ENCODE measurements around the gene TUBGCP5. TPM values are rescaled to one million over a fixed set of nuclear protein-coding genes. Genes with fewer than 3 reads are reported as not detected.
A peak's percentile ranks its signal among the peaks of the same experiment; 100 is the strongest.
"Not testable (repeated sequence)": the region's sequence is repeated elsewhere in the genome, so short reads cannot be mapped to it uniquely, and the experiment has no call there.

Gene TUBGCP5
- total and polyA plus RNA-seq, 7 experiments from 2014 or later: 5.7 to 28.6 (median 18.2) TPM

GRCh38 chr15:23043535-23043934, 4.2 kb upstream of the TUBGCP5 start:
- H3K4me3 Mint-ChIP-seq; H3K4me3 ChIP-seq (ENCODE audit: low read length); intact Hi-C loops (cut with micrococcal nuclease); CTCF ChIA-PET; H3K27ac ChIP-seq (ENCODE audit: low read depth, low read length); H3K27ac Mint-ChIP-seq; H3K36me3 ChIP-seq (ENCODE audit: control insufficient read depth in 2 of 3, insufficient read depth in 3 of 3, low read length in 3 of 3); ATAC-seq; H3K36me3 Mint-ChIP-seq; H3K9me3 Mint-ChIP-seq; H3K27me3 ChIP-seq (ENCODE audit: control insufficient read depth in 2 of 2, insufficient read depth in 2 of 2, low read length in 2 of 2); H3K9me3 ChIP-seq (ENCODE audit: control insufficient read depth in 2 of 3, low read length in 3 of 3); POLR2A ChIA-PET; H3K27me3 Mint-ChIP-seq; H3K4me1 ChIP-seq (ENCODE audit: control insufficient read depth in 2 of 2, insufficient read depth in 2 of 2, low read length in 2 of 2); DNase-seq: not testable (repeated sequence)
- peaks cover 2 to 11% (median 4%) of the 10 kb centered on the region in 7 donors for H3K4me1 Mint-ChIP-seq

DNA sequence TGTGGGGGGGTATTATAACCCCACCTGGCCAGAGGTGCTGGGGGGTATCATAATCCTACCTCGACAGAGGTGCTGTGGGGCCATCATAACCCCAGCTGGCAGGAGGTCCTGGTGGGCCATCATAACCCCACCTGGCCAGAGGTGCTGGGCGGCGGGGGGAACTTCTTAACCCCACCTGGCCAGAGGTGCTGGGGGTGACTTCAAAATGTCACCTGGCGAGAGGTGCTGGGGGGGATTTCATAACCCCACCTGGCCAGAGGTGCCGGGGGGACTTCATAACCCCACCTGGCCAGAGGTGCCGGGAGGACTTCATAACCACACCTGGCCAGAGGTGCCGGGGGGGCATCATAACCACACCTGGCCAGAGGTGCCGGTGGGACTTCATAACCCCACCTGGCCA, 2.4 kb upstream of the TUBGCP5 start:
- H3K36me3 Mint-ChIP-seq; H3K9me3 Mint-ChIP-seq; H3K27me3 Mint-ChIP-seq; H3K9me3 ChIP-seq (ENCODE audit: control insufficient read depth in 2 of 3, low read length in 3 of 3); intact Hi-C loops (cut with micrococcal nuclease); DNase-seq; H3K27ac Mint-ChIP-seq; H3K27me3 ChIP-seq (ENCODE audit: control insufficient read depth in 2 of 2, insufficient read depth in 2 of 2, low read length in 2 of 2); POLR2A ChIA-PET; ATAC-seq; CTCF ChIA-PET; H3K27ac ChIP-seq (ENCODE audit: low read depth, low read length); H3K4me3 ChIP-seq (ENCODE audit: low read length); H3K4me3 Mint-ChIP-seq; H3K36me3 ChIP-seq (ENCODE audit: control insufficient read depth in 2 of 3, insufficient read depth in 3 of 3, low read length in 3 of 3): not testable (repeated sequence)
- peaks cover 10 to 13% of the 10 kb centered on the region in 2 donors for H3K4me1 ChIP-seq (ENCODE audit: control insufficient read depth in 2 of 2, insufficient read depth in 2 of 2, low read length in 2 of 2)
- H3K4me1 Mint-ChIP-seq: peaks cover 11 to 27% (median 17%) of the 10 kb centered on the region in 7 donors

DNA sequence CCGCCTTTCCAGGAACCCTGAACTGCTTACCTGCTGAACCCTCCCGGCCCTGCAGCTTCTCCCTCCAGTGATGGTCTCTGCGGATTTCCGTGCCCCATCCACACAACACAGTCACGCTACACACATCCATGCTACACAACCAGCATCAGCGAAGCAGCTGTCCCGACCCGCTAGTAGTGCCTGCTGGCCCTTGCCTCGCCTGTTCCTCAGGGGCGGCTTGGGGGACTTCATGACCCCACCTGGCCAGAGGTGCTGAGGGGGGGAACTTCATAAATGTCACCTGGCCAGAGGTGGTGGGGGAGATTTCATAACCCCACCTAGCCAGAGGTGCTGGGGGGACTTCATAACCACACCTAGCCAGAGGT, 530 bp upstream of the TUBGCP5 start:
- Histone ChIP-seq H3K4me3 (ENCODE audit: low read length) (peak overlapping the region; percentile 78), H3K4me1 (ENCODE audit: control insufficient read depth in 2 of 2, insufficient read depth in 2 of 2, low read length in 2 of 2) (peaks cover 13 to 14% of the 10 kb centered on the region in 2 donors), H3K9me3 (ENCODE audit: control insufficient read depth in 2 of 3, low read length in 3 of 3) (no peaks in the 10 kb centered on the region), H3K27me3 (ENCODE audit: control insufficient read depth in 2 of 2, insufficient read depth in 2 of 2, low read length in 2 of 2) (no peaks in the 10 kb centered on the region), H3K27ac (ENCODE audit: low read depth, low read length) (peak overlapping the region; percentile 62), H3K36me3 (ENCODE audit: control insufficient read depth in 2 of 3, insufficient read depth in 3 of 3, low read length in 3 of 3) (peaks cover 0 to 6% (median 5%) of the 10 kb centered on the region in 3 experiments)
- intact Hi-C loops (cut with micrococcal nuclease): loop anchor here (1.0 to 5.0 kb wide), 6 partner anchors 61 to 527 kb away; partner anchors contain the start of genes NIPA1 (in 2 of the 2), NIPA2 (in 2 of the 2) and MKRN3 (in 1 of the 2)
- ATAC-seq (peak; percentile 7), DNase-seq (no peak)
- peak overlapping the region in 8 of 9 donors; percentile 54 to 92 (median 84) for H3K27ac Mint-ChIP-seq
- peaks cover 0 to 21% (median 3%) of the 10 kb centered on the region in 5 donors for H3K36me3 Mint-ChIP-seq
- H3K4me1 Mint-ChIP-seq: peaks cover 11 to 39% (median 22%) of the 10 kb centered on the region in 7 donors
- ChIA-PET POLR2A (interaction anchor here (0.9 to 1.3 kb wide), 3 partner anchors 12 to 46 kb away, joined by 3 to 5 read pairs (median 3); no protein-coding TSS in a partner anchor), CTCF (no interaction called here)
- peak overlapping the region; percentile 85 to 96 (median 90) for H3K4me3 Mint-ChIP-seq
- no peaks in the 10 kb centered on the region for H3K27me3 Mint-ChIP-seq
- H3K9me3 Mint-ChIP-seq: no peaks in the 10 kb centered on the region

GRCh38 chr15:23038726-23039142, 635 bp downstream of the TUBGCP5 start:
- CTCF ChIA-PET: no interaction called here
- no peak for DNase-seq
- peak overlapping the region; percentile 85 to 97 (median 90) for H3K27ac Mint-ChIP-seq
- POLR2A ChIA-PET: interaction anchor here (0.5 to 1.3 kb wide), 2 partner anchors 11 to 779 kb away, joined by 3 read pairs; no protein-coding TSS in a partner anchor
- H3K36me3 ChIP-seq (ENCODE audit: control insufficient read depth in 2 of 3, insufficient read depth in 3 of 3, low read length in 3 of 3): peaks cover 0 to 15% (median 5%) of the 10 kb centered on the region in 3 experiments
- ATAC-seq: no peak
- peak overlapping the region; percentile 91 to 99 (median 96) for H3K4me3 Mint-ChIP-seq
- H3K4me1 ChIP-seq (ENCODE audit: control insufficient read depth in 2 of 2, insufficient read depth in 2 of 2, low read length in 2 of 2): peaks cover 13 to 14% of the 10 kb centered on the region in 2 donors
- peaks cover 4 to 31% (median 10%) of the 10 kb centered on the region in 5 donors for H3K36me3 Mint-ChIP-seq
- H3K4me1 Mint-ChIP-seq: peaks cover 11 to 39% (median 29%) of the 10 kb centered on the region in 7 donors
- H3K4me3 ChIP-seq (ENCODE audit: low read length): peak overlapping the region; percentile 78
- no peaks in the 10 kb centered on the region for H3K27me3 Mint-ChIP-seq
- H3K9me3 Mint-ChIP-seq: no peaks in the 10 kb centered on the region
- intact Hi-C loops (cut with micrococcal nuclease): loop anchor here (1.0 to 5.0 kb wide), 6 partner anchors 60 to 529 kb away; partner anchors contain the start of genes NIPA1 (in 2 of the 2), NIPA2 (in 2 of the 2) and MKRN3 (in 1 of the 2)
- no peaks in the 10 kb centered on the region for H3K9me3 ChIP-seq (ENCODE audit: control insufficient read depth in 2 of 3, low read length in 3 of 3)
- peak overlapping the region; percentile 62 for H3K27ac ChIP-seq (ENCODE audit: low read depth, low read length)
- no peaks in the 10 kb centered on the region for H3K27me3 ChIP-seq (ENCODE audit: control insufficient read depth in 2 of 2, insufficient read depth in 2 of 2, low read length in 2 of 2)

DNA sequence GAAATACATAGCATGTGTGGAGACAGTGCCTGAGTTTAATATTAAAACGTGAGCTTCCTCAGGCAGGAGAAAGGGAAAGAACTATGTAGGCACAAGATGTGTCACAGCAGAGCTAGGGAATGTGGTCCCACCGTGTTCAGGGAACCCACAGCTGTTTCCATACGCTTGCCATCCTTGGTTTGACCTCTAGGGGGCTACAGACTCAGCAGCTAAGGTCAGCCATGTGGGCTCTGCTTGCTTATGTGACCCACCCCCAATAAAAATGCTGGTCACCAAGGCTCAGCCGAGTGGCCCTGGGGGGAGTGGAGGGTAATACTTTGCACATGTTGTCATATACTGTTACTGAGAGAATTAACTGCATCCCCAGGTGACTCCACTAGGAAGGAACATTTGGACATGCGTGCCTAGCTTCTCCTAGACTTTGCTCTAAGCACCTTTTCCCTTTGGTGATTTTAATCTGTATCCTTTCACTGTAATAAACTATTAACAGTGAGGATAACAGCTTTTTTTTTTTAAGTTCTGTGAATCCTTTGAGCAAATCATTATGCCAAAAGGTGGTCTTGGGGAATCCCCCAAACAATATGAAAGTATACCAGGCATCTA, 3.3 kb downstream of the TUBGCP5 start:
- intact Hi-C loops (cut with micrococcal nuclease): loop anchor here (5.0 kb wide), 3 partner anchors 199 to 531 kb away; partner anchors contain the start of genes MKRN3 (in 1 of the 2), NIPA1 (in 1 of the 2) and NIPA2 (in 1 of the 2)
- CTCF ChIA-PET: interaction anchor here (0.6 to 1.2 kb wide), 3 partner anchors 17 to 194 kb away, joined by 3 to 5 read pairs (median 4); no protein-coding TSS in a partner anchor

GRCh38 chr15:23033979-23034378, 5.4 kb downstream of the TUBGCP5 start:
- Histone ChIP-seq H3K4me1 (ENCODE audit: control insufficient read depth in 2 of 2, insufficient read depth in 2 of 2, low read length in 2 of 2) (peaks cover 9 to 14% of the 10 kb centered on the region in 2 donors), H3K4me3 (ENCODE audit: low read length) (no peak overlapping the region), H3K36me3 (ENCODE audit: control insufficient read depth in 2 of 3, insufficient read depth in 3 of 3, low read length in 3 of 3) (peaks cover 0 to 41% (median 9%) of the 10 kb centered on the region in 3 experiments), H3K27ac (ENCODE audit: low read depth, low read length) (no peak overlapping the region), H3K9me3 (ENCODE audit: control insufficient read depth in 2 of 3, low read length in 3 of 3) (no peaks in the 10 kb centered on the region), H3K27me3 (ENCODE audit: control insufficient read depth in 2 of 2, insufficient read depth in 2 of 2, low read length in 2 of 2) (no peaks in the 10 kb centered on the region)
- ChIA-PET POLR2A (no interaction called here), CTCF (no interaction called here)
- H3K4me1 Mint-ChIP-seq: peaks cover 11 to 31% (median 28%) of the 10 kb centered on the region in 7 donors
- no peak overlapping the region for H3K27ac Mint-ChIP-seq
- H3K4me3 Mint-ChIP-seq: no peak overlapping the region
- no peaks in the 10 kb centered on the region for H3K27me3 Mint-ChIP-seq
- intact Hi-C loops (cut with micrococcal nuclease): no loop called here
- no peaks in the 10 kb centered on the region for H3K9me3 Mint-ChIP-seq
- peaks cover 5 to 50% (median 14%) of the 10 kb centered on the region in 5 donors for H3K36me3 Mint-ChIP-seq
- ATAC-seq (no peak), DNase-seq (no peak)

More for the DNA sequence above, 3.3 kb downstream of the TUBGCP5 start:
- peak overlapping the region in 1 of 9 donors; percentile 45 for H3K27ac Mint-ChIP-seq
- DNase-seq: peak in 6 of 9 donors; percentile 22 to 55 (median 33)
- H3K27me3 ChIP-seq (ENCODE audit: control insufficient read depth in 2 of 2, insufficient read depth in 2 of 2, low read length in 2 of 2): no peaks in the 10 kb centered on the region
- peaks cover 11 to 39% (median 29%) of the 10 kb centered on the region in 7 donors for H3K4me1 Mint-ChIP-seq
- peaks cover 4 to 42% (median 11%) of the 10 kb centered on the region in 5 donors for H3K36me3 Mint-ChIP-seq
- no peaks in the 10 kb centered on the region for H3K9me3 ChIP-seq (ENCODE audit: control insufficient read depth in 2 of 3, low read length in 3 of 3)
- H3K4me1 ChIP-seq (ENCODE audit: control insufficient read depth in 2 of 2, insufficient read depth in 2 of 2, low read length in 2 of 2): peaks cover 13 to 14% of the 10 kb centered on the region in 2 donors
- ATAC-seq: no peak
- no peak overlapping the region for H3K27ac ChIP-seq (ENCODE audit: low read depth, low read length)
- no peaks in the 10 kb centered on the region for H3K9me3 Mint-ChIP-seq
- H3K4me3 ChIP-seq (ENCODE audit: low read length): no peak overlapping the region
- POLR2A ChIA-PET: no interaction called here
- peak overlapping the region in 1 of 10 donors; percentile 50 for H3K4me3 Mint-ChIP-seq
- peaks cover 0 to 23% (median 5%) of the 10 kb centered on the region in 3 experiments for H3K36me3 ChIP-seq (ENCODE audit: control insufficient read depth in 2 of 3, insufficient read depth in 3 of 3, low read length in 3 of 3)
- H3K27me3 Mint-ChIP-seq: no peaks in the 10 kb centered on the region
